Muscle layer of colon (tissue), 2 donors: Measurements from ENCODE around the gene CACNA1A.
"Not testable (repeated sequence)": the region's sequence is repeated elsewhere in the genome, so short reads cannot be mapped to it uniquely, and the experiment has no call there.

Source experiments
- H3K27ac ChIP-seq: one replicate; pipeline ENCODE4 v1.7.0; 2013; ENCODE audit warnings: low read depth, mild to moderate bottlenecking, low read length, moderate library complexity
- H3K27me3 ChIP-seq, 2 donors: one replicate each; pipeline ENCODE4 v1.7.0; 2013; ENCODE audit warnings: low read length in 2 of 2, mild to moderate bottlenecking in 2 of 2; ENCODE audit not compliant: insufficient read depth in 2 of 2, control insufficient read depth in 1 of 2
- H3K36me3 ChIP-seq: one replicate; pipeline ENCODE4 v1.7.0; 2013; ENCODE audit warnings: mild to moderate bottlenecking, low read length; ENCODE audit not compliant: insufficient read depth
- H3K4me1 ChIP-seq: one replicate; pipeline ENCODE4 v1.7.0; 2013; ENCODE audit warnings: mild to moderate bottlenecking, low read length; ENCODE audit not compliant: insufficient read depth
- H3K4me3 ChIP-seq, 2 donors: one replicate each; pipeline ENCODE4 v1.7.0; 2013; ENCODE audit warnings: low read length in 2 of 2, low read depth in 1 of 2, mild to moderate bottlenecking in 1 of 2, moderate library complexity in 1 of 2
- H3K9ac ChIP-seq: one replicate; pipeline ENCODE4 v1.7.0; 2013; ENCODE audit warnings: low read length
- H3K9me3 ChIP-seq: one replicate; pipeline ENCODE4 v1.7.0; 2013; ENCODE audit warnings: mild to moderate bottlenecking, low read length
- donor health status: abdominal sarcoma.
- donor health status: Adenocarcinoma of cecum.

Gene CACNA1A

GRCh38 chr19:13173139-13173737 lies 333.0 kb downstream of the CACNA1A start:
- Histone ChIP-seq H3K27ac (no peak overlapping the region), H3K9me3 (no peaks in the 10 kb centered on the region), H3K36me3 (no peaks in the 10 kb centered on the region), H3K9ac (no peak overlapping the region), H3K27me3 (no peaks in the 10 kb centered on the region), H3K4me3 (no peak overlapping the region), H3K4me1 (peaks cover 8% of the 10 kb centered on the region)

- Histone ChIP-seq H3K4me3 (no peak overlapping the region), H3K36me3 (no peaks in the 10 kb centered on the region), H3K9me3 (no peaks in the 10 kb centered on the region), H3K27me3 (no peaks in the 10 kb centered on the region), H3K4me1 (peaks cover 8% of the 10 kb centered on the region), H3K27ac (no peak overlapping the region), H3K9ac (no peak overlapping the region)
These were observed 333.7 kb downstream of the CACNA1A start for GRCh38 chr19:13172346-13173138.

- Histone ChIP-seq H3K9ac (no peak overlapping the region), H3K9me3 (no peaks in the 10 kb centered on the region), H3K27me3 (no peaks in the 10 kb centered on the region), H3K4me1 (peaks cover 15% of the 10 kb centered on the region), H3K36me3 (no peaks in the 10 kb centered on the region), H3K27ac (no peak overlapping the region), H3K4me3 (no peak overlapping the region)
These were observed 335.1 kb downstream of the CACNA1A start for GRCh38 chr19:13171146-13171545.

- peaks cover 16% of the 10 kb centered on the region for H3K4me1 ChIP-seq
These were observed 336.5 kb downstream of the CACNA1A start for GRCh38 chr19:13169769-13170168.

GRCh38 chr19:13166151-13166550 lies 340.1 kb downstream of the CACNA1A start:
- not testable (repeated sequence) for H3K36me3 ChIP-seq, H3K4me3 ChIP-seq, H3K9me3 ChIP-seq, H3K27me3 ChIP-seq, H3K9ac ChIP-seq
- H3K27ac ChIP-seq = peak overlapping the region; percentile 23
- H3K4me1 ChIP-seq = peaks cover 25% of the 10 kb centered on the region

More at GRCh38 chr19:13169769-13170168, 336.5 kb downstream of the CACNA1A start:
- H3K4me3 ChIP-seq = no peak overlapping the region
- no peak overlapping the region for H3K27ac ChIP-seq
- no peaks in the 10 kb centered on the region for H3K36me3 ChIP-seq
- no peaks in the 10 kb centered on the region for H3K9me3 ChIP-seq
- H3K9ac ChIP-seq = no peak overlapping the region
- H3K27me3 ChIP-seq = no peaks in the 10 kb centered on the region

GRCh38 chr19:13165162-13165997 lies 340.9 kb downstream of the CACNA1A start:
- Histone ChIP-seq H3K4me3 (no peak overlapping the region), H3K9ac (no peak overlapping the region), H3K36me3 (no peaks in the 10 kb centered on the region), H3K4me1 (peaks cover 25% of the 10 kb centered on the region), H3K27ac (peak overlapping the region; percentile 91), H3K27me3 (no peaks in the 10 kb centered on the region), H3K9me3 (no peaks in the 10 kb centered on the region)

GRCh38 chr19:13164343-13165161 lies 341.7 kb downstream of the CACNA1A start:
- Histone ChIP-seq H3K9me3 (no peaks in the 10 kb centered on the region), H3K4me1 (peaks cover 25% of the 10 kb centered on the region), H3K27me3 (no peaks in the 10 kb centered on the region), H3K4me3 (no peak overlapping the region), H3K9ac (no peak overlapping the region), H3K36me3 (no peaks in the 10 kb centered on the region), H3K27ac (peak overlapping the region; percentile 91)

GRCh38 chr19:13163609-13164342 lies 342.5 kb downstream of the CACNA1A start:
- Histone ChIP-seq H3K9me3 (no peaks in the 10 kb centered on the region), H3K27me3 (no peaks in the 10 kb centered on the region), H3K27ac (peak overlapping the region; percentile 91), H3K4me3 (peak overlapping the region in 1 of 2 donors; percentile 60), H3K4me1 (peaks cover 25% of the 10 kb centered on the region), H3K36me3 (no peaks in the 10 kb centered on the region), H3K9ac (peak overlapping the region; percentile 46)

GRCh38 chr19:13162724-13163608 lies 343.3 kb downstream of the CACNA1A start:
- H3K9ac ChIP-seq = peak overlapping the region; percentile 46
- H3K4me3 ChIP-seq = peak overlapping the region; percentile 38 to 60
- H3K9me3 ChIP-seq = no peaks in the 10 kb centered on the region
- no peaks in the 10 kb centered on the region for H3K36me3 ChIP-seq
- peaks cover 25% of the 10 kb centered on the region for H3K4me1 ChIP-seq
- peak overlapping the region; percentile 91 for H3K27ac ChIP-seq
- H3K27me3 ChIP-seq = no peaks in the 10 kb centered on the region

GRCh38 chr19:13160557-13160956 lies 345.7 kb downstream of the CACNA1A start:
- H3K27ac ChIP-seq = no peak overlapping the region
- no peak overlapping the region for H3K4me3 ChIP-seq
- H3K9me3 ChIP-seq = no peaks in the 10 kb centered on the region
- no peak overlapping the region for H3K9ac ChIP-seq
- no peaks in the 10 kb centered on the region for H3K27me3 ChIP-seq
- peaks cover 18% of the 10 kb centered on the region for H3K4me1 ChIP-seq
- H3K36me3 ChIP-seq = no peaks in the 10 kb centered on the region
